Epidermal melanocyte (primary cell): Measurements from ENCODE around the gene PRPSAP1.
A peak's percentile ranks its signal among the peaks of the same experiment; 100 is the strongest.

Experiments
- DNase-seq: peaks from one replicate; pipeline ENCODE4 v3.0.0; 2011; ENCODE audit warnings: low spot score; ENCODE audit not compliant: insufficient read length

The PRPSAP1 gene

GRCh38 chr17:76267051-76267576, 86.6 kb downstream of the PRPSAP1 start:
- no peak for DNase-seq

GRCh38 chr17:76266244-76266938, 87.3 kb downstream of the PRPSAP1 start:
- DNase-seq, result no peak

- no peak for DNase-seq
These were observed 88.0 kb downstream of the PRPSAP1 start for GRCh38 chr17:76265624-76266243.

GRCh38 chr17:76264755-76265623, 88.7 kb downstream of the PRPSAP1 start, which contains the start of gene UBALD2:
Gene UBALD2, plus strand, starts transcription at chr17:76265348. Its CDS starts 158 bp downstream, at chr17:76265506.
- peak; percentile 100 for DNase-seq

GRCh38 chr17:76264425-76264754, 89.3 kb downstream of the PRPSAP1 start:
- no peak for DNase-seq

- DNase-seq, result no peak
These were observed 89.8 kb downstream of the PRPSAP1 start for GRCh38 chr17:76263896-76264295.

- DNase-seq, result no peak
These were observed 90.9 kb downstream of the PRPSAP1 start for GRCh38 chr17:76262732-76263344.

GRCh38 chr17:76261421-76262215, 92.1 kb downstream of the PRPSAP1 start:
- DNase-seq, result peak; percentile 57

- no peak for DNase-seq
These were observed 93.0 kb downstream of the PRPSAP1 start for GRCh38 chr17:76260669-76261068.

GRCh38 chr17:76260220-76260619, 93.5 kb downstream of the PRPSAP1 start:
- no peak for DNase-seq
